ENCODE data around the gene TPSD1.
A peak's percentile ranks its signal among the peaks of the same experiment; 100 is the strongest.
"Not testable (repeated sequence)": the region's sequence is repeated elsewhere in the genome, so short reads cannot be mapped to it uniquely, and the experiment has no call there.

TPSD1 gene

DNA sequence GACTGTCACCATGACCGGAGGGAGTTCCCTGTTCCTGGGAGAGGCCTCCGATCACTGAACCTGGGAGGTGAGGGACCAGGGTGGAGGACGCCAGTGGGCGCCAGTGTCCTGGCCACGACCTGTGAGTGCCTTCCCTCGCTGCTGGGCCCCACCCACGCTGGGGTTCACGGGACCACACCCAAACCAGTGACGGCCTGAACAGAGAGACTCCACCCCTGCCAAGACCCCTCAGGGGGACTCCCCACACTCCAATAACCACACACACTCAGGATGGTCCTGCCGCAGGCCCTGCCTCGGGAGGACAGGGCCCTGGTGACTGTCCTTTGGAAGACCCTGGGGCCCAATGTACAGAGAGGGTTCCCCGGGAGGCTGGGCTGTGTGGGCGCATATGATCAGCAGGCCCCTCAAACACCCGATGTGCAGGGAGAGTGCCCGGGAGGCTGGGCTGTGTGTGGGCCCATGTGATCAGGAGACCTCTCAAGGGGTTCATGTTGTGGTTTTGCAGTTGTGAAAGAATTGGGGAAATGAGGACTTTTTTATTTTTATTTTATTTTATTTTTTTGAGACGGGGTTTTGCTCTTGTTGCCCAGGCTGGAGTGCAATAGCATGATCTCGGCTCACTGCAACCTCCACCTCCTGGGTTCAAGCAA, 26.6 kb downstream of the TPSD1 start:
- DNase-seq (ENCODE audit: low read depth): no peak

DNA sequence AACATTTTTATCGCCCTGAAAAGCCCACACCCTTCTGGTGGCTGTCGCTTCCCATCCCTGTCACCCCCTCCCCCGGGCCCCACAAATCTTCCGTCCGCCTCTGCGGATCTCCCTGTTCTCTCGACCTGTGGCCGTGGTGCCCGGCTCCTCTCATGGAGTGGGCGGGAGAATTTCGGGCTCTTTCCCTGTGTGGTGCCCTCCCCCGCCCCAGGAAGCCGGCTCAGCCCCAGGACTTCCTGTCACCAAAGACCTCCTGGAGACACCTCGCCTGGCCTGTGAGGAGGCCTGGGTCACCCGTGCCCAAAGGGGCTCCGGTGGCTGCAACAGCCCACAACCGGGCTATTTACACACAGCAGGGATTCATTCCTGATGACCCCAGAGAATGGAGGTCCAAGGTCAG, 27.4 kb downstream of the TPSD1 start:
- peak; percentile 50 for DNase-seq (ENCODE audit: low read depth)

DNA sequence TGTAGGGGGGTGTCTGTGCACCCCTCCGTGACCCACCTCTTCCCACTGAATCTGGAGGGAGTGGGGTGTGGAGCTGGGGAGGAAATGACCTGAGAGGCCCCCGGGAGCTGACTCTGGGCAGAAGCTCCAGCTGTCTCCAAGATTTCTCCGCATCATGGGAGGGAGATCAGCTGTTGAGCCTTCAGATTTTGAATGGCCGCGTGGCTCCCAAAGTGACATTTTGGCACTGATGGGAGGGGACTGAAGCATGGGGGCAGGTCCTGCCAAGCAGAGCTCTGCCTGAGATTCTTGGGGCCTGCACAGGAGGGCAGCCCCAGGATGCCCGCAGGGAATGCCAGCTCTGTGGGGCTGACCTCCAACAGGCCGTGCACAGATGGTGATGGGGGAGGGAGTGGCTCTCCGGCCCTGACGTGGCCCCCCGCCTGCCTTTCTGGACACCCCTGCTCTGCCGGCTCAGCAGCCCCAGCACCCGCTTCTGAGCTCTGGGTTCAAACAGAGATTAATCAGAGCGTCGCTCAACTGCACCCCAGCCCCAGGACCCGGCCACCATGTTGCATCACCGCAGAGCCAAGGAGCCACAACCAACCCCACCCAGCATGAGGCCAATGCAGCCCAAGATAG, 28.2 kb downstream of the TPSD1 start:
- no peak for DNase-seq (ENCODE audit: low read depth)

DNA sequence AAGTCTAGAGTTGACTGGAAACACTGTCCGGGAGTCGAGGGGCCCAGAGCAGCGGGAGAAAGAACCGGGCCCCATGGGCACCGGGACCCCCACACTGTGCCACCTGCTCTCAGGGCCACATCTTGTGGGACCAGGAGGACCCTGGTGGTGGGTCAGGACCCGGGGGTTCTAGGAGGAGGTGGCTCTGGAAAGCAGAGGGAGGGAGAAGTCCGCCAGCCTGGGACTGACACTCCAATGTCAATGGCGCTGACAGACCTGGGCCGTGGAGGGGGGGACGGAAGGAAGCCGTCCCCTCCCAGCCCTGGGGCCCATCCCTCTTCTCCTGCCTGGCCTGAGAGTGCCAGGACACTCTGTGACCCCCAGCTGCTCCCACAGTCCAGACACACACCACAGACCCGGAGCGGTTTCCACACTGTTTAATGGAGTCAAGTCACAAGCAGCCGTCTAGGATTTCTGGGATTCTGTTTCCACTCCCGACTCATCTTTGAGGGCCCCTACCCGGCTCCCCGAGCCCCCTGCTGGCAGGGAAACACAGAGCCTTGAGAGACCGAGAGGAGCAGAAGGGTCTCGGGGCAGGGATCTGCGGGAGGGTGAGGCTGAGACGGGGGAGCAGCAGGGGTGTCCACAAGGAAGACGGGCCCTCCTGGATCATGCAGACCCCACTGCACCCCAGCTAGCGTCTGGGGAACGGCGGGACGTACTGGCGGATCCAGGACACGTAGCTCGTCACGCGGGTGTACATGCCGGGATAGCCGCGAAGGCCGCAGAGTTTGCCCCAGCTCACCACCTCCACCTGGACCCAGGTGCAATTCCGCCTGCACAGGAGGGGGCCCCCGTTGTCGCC, 30.0 kb downstream of the TPSD1 start:
- no peak for DNase-seq (ENCODE audit: low read depth)

DNA sequence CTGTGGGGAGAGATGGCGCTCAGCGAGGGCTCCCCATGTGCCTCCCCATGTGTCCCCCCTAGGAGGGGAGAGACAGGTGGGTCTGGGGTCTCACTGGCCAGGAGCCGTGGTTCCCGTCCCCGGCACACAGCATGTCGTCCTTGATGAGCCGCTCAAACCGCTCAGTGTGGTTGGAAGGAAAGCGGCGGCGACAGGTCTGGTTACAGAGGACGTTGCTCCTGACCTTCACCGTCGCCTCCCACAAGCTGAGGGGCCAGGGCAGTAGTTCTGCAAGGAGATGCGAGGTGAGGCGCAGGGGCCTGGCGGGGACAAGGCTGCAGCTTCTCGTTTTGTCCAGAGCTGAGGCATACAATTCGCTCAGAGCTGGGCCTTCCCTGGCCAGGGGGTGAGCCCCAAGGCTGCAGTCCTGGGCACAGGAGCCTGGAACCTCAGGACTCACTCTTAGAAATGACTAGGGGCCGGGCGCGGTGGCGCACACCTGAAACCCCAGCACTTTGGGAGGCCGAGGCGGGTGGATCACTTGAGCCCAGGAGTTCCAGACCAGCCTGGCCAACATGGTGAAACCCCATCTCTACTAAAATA, 30.7 kb downstream of the TPSD1 start:
- DNase-seq (ENCODE audit: low read depth): no peak

DNA sequence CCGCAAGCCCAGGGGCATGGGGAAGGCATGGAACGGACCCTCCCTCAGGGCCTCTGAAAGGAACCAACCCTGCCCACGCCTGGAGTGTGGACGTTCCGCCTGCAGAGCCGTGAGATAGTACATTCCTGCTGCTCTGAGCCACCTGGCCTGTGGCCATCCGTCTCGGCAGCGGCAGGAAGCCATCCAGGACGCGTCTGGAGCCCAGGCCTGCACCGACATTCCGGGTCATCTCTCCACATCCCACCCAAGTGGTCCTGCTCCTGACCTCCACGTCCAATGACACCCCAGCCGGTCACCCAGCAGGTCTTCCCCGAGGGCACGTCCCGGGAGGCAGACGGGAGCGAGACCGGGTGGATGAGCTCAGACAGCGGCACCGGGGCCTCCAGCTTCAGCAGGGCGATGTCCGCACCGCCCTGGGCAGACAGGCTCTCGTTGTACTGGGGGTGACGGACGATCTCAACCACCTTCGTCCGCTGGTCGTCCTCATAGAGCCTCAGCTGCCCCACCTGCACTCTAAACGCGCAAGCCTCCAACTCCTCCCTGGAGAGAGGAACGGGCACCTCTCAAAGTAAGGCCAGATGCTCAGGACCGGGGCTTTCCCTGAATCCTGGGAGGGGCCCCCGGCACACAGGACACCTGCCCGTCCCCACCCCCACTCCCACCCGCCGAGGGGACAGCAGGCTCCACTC, 32.3 kb downstream of the TPSD1 start:
- DNase-seq (ENCODE audit: low read depth): no peak

DNA sequence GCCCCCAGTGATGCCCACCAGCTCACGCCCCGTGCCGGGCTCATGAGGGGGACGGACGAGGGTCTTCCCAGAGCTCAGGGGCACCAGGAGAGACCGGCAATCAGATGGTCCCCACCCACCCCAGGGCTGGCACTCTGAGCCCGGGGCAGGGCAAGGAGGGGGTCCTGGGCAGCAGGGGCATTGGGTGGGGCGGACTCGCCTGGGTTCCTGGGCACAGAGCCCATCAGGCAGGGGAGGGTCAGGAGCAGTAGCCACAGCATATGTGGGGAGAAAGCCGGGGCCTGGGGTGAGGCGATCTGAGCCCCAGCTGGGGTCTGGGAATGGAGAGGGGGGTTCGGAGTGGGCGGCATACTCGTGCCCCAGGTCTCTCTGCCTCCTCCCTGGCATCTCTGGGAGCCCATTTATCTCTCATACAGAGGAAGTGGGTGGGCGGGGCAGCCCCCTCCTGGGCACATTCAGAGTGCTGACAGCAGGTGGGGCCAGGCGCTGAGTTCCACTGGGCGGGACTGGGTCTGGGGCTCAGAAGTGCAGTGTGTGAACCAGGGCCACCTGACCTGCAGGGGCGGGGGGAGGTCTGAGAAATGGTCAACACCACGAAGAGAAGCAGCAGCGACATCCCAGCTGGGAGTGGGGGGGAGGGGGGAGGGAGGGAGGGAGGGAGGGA, 33.1 kb downstream of the TPSD1 start:
- no peak for DNase-seq (ENCODE audit: low read depth)

DNA sequence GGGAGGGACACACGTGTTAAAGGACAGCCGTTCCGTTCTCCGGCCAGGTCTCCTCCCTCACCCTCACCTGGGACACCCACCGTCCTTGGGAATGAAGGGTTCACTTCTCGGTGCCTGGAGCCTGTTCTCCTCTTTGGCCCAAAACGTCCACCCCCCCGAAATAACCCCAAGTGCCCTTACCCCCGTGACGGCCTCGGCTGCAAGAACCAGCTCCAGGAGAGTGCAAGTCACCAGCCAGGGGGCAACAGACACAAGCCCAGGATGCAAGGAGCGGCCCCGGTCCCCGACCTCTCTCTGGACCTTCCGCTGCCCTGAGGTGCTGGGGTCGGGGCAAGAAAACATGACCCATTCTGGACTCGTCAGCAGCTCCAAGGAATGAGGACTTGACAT, 33.6 kb downstream of the TPSD1 start:
- DNase-seq (ENCODE audit: low read depth): no peak

DNA sequence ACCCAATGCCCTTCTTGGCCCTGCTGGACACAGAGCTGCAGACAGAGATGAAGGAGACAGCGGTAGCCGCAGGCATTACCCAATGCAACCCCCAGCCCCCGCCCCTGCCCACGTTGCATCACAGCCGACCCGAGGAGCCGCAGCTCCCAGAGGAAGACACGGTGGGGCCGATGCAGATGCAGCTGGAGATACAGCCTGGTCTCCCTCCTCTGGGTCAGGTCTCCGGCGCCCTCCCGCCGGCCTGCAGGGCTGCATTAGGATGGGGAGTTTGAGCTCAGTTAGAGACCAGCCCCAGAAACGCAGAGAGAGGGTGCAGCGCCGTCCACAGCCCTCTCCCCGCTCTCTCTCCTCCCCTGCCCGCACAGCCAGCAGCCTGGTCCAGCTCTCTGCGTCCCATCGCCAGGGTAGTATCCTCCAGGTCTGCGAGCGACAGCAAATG, 34.2 kb downstream of the TPSD1 start:
- no peak for DNase-seq (ENCODE audit: low read depth)

DNA sequence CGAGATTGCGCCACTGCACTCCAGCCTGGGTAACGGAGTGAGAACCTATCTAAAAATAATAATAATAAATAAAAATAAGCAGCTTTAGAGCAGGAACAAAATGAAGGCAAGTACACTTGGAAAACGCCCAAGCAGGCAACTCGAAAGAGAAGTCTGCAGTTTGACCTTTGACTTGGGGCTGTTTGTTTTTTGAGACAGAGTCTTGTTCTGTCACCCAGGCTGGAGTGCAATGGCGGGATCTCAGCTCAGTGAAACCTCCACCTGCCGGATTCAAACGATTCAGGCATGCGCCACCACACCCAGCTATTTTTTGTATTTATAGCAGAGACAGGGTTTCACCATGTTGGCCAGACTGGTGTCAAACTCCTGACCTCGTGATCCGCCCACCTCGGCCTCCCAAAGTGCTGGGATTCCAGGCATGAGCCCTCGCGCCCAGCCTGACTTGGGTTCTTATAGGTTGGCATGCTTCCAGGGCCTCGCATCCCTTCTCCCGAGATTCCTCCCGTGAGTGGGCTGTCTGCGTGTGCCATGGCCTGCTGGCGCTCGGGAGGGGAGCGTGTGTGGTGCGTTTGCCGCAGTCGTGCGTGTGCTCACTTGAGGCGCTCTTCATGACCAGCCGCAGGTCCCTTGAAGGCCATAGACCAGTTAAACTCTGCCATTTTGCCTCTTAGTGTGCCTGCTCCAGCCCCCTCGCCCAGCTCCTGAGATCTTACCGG, 35.1 kb downstream of the TPSD1 start:
- DNase-seq (ENCODE audit: low read depth): no peak

DNA sequence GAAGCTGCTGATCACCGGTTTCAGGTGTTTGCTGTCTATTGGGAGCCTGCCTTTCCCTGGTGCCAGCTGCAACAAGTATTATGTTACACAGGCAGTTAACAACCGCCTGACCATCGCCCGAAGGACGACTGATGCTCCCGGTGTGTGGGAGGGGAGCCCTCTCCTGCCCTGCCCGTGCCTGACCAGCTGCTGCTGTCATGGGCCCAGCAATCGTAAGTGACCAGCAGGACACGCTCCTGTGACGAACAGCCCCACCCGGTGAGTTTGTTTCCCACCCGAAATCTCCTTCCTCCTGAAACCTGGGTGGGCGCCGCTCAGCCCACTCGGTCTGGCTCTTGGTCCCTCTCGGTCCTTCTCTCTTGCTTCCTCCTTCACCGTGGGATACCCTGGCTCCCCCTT, 35.7 kb downstream of the TPSD1 start:
- no peak for DNase-seq (ENCODE audit: low read depth)

DNA sequence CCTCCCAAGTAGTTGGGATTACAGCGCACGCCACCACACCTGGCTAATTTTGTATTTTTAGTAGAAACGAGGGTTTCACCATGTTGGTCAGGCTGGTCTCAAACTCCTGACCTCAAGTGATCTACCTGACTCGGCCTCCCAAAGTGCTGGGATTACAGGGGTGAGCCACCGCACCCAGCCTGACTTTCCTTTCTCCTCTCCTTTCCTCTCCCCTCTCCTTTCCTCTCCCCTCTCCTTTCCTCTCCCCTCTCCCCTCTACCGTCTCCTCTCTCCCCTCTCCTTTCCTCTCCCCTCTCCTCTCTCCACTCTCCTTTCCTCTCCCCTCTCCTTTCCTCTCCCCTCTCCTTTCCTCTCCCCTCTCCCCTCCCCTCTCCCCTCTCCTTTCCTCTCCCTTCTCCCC, 36.3 kb downstream of the TPSD1 start:
- DNase-seq (ENCODE audit: low read depth): not testable (repeated sequence)

DNA sequence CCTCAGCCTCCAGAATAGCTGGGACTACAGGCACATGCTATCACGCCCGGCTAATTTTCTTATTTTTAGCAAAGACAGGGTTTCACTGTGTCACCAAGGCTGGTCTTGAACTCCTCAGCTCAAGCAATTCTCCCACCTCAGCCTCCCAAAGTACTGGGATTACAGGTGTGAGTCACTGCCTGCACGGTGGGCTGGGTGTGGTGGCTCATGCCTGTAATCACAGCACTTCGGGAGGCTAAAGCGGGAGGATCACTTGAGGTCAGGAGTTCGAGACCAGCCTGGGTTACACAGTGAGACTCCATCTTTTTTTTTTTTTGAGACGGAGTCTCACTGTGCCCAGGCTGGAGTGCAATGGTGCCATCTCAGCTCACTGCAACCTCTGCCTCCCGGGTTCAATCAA, 36.9 kb downstream of the TPSD1 start:
- DNase-seq (ENCODE audit: low read depth): not testable (repeated sequence)

DNA sequence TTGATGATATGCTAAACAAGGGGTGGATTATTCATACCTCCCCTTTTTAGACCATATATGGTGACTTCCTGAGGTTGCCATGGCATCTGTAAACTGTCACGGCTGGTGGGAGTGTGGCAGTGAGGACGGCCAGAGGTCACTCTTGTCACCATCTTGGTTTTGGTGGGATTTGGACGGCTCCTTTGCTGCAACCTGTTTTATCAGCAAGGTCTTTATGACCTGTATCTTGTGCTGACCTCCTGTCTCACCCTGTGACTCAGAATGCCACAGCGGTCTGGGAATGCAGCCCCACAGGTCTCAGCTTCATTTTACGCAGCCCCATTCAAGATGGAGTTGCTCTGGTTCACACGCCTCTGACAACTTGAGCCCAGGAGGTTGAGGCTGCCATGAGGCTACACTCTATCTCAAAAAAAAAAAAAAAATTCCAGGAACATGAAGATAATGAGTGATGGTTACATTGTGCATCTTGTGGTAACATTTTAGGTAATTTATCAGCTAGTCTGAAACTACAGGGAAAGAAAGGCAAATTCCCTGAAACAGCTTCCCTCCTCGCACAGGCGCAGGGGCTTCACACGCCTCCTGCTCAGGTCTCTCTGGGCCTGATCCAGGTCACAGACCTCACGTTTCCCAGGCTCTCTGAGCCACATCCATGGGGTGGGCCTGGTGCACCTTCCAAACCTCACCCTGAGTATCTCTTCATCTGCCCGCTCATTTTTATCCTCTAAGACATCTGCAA, 38.2 kb downstream of the TPSD1 start:
- no peak for DNase-seq (ENCODE audit: low read depth)

DNA sequence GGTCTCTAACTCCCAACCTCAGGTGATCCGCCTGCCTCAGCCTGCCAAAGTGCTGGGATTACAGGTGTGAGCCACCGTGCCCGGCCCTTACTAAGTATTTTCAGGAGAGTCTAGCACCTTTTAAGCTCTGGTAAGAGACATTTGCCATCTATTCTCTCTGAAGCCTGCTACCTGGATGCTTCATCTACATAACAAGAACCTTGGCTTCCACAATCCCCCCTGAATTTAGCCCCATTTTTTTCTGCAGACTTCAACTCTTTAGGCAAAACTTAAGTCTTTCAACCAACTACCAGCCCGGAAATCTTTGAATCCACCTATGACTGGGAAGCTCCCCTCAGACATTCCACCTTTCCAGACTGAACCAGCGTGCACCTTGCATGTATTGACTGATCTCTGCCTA, 39.6 kb downstream of the TPSD1 start:
- DNase-seq (ENCODE audit: low read depth): no peak

DNA sequence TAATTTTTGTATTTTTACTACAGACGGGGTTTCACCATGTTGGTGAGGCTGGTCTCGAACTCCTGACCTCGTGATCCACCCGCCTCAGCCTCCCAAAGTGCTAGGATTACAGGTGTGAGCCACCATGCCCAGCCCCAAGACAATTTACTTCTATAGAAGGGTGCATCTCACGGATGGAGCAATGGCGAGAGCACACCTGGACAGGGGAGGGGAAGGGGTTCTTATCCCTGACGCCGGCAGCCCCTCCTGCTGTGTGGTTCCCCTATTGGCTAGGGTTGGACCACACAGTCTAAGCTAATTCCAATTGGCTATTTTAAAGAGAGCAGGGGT, 40.8 kb downstream of the TPSD1 start:
- not testable (repeated sequence) for DNase-seq (ENCODE audit: low read depth)

DNA sequence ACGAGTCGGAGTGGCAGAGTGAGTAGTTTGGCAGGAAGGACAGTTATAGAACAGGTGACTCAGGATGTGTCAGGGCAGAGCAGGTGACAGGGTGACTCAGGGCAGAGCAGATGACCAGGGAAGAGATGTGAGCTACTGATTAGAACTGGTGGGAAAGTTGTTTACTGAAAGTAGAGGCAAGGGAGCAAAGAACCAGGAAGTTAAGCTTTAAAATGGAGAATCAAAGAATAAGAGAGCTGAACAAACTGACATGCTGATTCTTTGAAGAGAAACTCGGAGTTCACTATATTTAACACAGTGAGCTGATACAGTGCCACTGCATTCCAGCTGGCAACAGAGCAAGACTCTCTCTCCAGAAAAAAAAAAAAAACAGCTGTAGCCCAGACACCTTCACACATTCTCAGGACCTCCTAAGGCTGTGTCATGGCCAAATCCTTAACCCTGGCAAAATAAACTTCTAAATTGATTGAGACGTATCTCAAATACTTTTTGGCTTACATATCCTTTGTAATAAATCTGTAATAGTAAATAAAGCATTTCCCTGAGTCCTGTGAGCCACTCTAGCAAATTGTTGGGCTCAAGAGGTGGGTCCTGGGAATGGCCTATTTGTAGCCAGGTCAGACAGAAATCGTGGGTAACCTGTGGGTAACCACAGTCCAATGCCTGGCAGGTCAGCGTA, 41.3 kb downstream of the TPSD1 start:
- DNase-seq (ENCODE audit: low read depth): no peak

DNA sequence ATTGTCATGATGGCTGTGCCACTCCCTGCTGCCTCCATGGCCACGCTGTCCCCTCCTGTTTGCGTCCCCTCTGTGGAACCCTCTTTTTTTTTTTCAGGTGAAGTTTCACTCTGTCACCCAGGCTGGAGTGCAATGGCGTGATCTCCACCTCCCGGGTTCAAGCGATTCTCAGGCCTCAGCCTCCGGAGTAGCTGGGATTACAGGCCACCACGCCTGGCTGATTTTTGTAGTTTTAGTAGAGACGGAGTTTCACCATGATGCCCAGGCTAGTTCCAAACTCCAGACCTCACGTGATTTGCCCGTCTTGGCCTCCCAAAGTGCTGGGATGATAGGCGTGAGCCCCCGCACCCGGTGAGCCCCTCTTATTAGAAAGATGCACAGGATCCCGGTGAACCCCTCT, 42.5 kb downstream of the TPSD1 start:
- DNase-seq (ENCODE audit: low read depth): no peak

DNA sequence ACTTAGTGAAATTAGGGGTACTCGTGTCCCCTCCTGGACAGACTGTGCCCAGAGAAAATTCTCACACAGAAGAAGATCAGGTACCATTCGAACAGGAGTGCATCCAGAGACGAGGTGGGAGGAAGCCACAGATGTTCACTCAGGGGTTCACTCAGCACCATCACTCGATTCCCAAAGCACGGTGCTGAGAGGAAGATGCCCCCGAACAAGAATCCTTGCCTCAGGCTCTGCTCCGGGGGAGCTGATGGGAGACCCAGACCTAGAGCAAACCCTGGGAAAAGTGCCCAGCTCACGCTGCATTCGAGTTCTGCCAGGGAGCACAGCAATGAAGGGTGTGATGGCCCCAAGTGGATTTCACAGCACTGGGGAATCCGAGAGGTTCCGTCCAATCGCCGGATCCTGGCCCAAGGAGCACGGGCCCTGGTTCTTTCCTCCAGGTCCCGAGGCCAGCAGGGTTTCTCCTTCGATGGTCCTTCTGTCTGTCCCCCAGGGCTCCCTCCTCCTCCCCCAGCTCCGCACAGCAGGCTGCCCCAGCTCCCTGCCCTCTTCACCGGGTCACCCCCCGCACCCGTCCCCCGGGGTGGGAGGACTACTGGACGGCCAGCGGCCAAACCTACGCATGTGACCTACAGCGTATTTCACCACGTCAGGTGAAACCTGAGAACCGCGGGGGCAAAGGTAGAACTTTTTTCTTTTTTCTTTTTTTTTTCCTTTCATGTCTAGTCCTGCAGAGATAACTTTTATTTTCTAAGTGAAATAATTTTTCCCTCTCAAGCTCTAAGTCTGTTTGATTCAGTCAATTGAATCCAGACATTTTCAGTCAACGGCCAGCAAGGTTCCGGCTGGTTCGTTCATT, 43.4 kb downstream of the TPSD1 start:
- no peak for DNase-seq (ENCODE audit: low read depth)

All from CMK (cell line).